ENCODE results near the gene FMNL2.

DNA sequence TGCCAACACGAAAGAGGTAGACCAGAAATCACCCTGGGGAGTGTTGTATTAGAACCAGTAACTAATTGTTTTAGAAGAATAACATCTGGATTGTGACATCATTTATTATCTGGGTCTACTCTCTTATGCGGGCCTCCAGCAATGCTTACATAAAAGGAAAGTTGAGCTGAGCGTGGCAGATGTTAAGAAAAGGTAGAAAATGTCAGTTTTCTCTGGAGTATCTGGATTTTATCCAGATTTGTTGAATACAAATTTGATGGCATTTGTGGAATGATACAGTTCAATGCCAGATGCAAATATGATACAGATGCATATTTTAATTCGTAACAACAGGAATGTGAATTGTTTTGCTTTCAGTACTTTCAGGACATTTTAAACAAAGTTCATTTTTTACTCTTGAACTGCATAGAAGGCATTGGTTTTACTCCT, 292.0 kb downstream of the FMNL2 start:
- TF ChIP-seq, protein P1, sequence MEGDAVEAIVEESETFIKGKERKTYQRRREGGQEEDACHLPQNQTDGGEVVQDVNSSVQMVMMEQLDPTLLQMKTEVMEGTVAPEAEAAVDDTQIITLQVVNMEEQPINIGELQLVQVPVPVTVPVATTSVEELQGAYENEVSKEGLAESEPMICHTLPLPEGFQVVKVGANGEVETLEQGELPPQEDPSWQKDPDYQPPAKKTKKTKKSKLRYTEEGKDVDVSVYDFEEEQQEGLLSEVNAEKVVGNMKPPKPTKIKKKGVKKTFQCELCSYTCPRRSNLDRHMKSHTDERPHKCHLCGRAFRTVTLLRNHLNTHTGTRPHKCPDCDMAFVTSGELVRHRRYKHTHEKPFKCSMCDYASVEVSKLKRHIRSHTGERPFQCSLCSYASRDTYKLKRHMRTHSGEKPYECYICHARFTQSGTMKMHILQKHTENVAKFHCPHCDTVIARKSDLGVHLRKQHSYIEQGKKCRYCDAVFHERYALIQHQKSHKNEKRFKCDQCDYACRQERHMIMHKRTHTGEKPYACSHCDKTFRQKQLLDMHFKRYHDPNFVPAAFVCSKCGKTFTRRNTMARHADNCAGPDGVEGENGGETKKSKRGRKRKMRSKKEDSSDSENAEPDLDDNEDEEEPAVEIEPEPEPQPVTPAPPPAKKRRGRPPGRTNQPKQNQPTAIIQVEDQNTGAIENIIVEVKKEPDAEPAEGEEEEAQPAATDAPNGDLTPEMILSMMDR (conservative IDR thresholded peaks at IDR 0.05; ENCODE audit: low read depth, low read length), result no peak
- no peak for TF ChIP-seq EZH2 (IDR thresholded peaks at IDR 0.05; ENCODE audit: borderline replicate concordance, low read depth, low read length, poor library complexity, severe bottlenecking)

Data from A673 (cell line).